ENCODE measurements around the gene SWI5. TPM values are rescaled to one million over a fixed set of nuclear protein-coding genes. Genes with fewer than 3 reads are reported as not detected.

SWI5 gene
- total RNA-seq, 3 donors from 2014 or later (not counting 1 experiment from before 2014, with no cell fraction given) = 6.3 to 9.3 (median 8.4) TPM

GRCh38 chr9:128244837-128245231 lies 31.2 kb upstream of the SWI5 start:
- Mint-ChIP-seq H3K4me3 (no peak overlapping the region), H3K27me3 (ENCODE audit: low read depth in 2 of 2) (peaks cover 0 to 11% of the 10 kb centered on the region in 2 donors), H3K27ac (no peak overlapping the region), H3K36me3 (no peaks in the 10 kb centered on the region), H3K9me3 (no peaks in the 10 kb centered on the region), H3K4me1 (peaks cover 17 to 28% of the 10 kb centered on the region in 2 donors)
- Histone ChIP-seq H3K4me1 (ENCODE audit: control insufficient read depth, insufficient read depth, low read length) (peaks cover 35% of the 10 kb centered on the region), H3K4me3 (ENCODE audit: low read length) (no peak overlapping the region), H3K27me3 (ENCODE audit: control insufficient read depth, insufficient read depth, low read length) (no peaks in the 10 kb centered on the region), H3K27ac (ENCODE audit: low read length) (no peak overlapping the region), H3K9me3 (ENCODE audit: control insufficient read depth, insufficient read depth, low read length) (no peaks in the 10 kb centered on the region), H3K36me3 (ENCODE audit: control insufficient read depth, insufficient read depth, low read length) (no peaks in the 10 kb centered on the region)
- DNase-seq = no peak
- WGBS (ENCODE audit: insufficient coverage) = 5% methylated on average over 6 of the region's 18 CpGs
- no peak for TF ChIP-seq CTCF (IDR thresholded peaks at IDR 0.05)
- intact Hi-C loops (cut with micrococcal nuclease) = no loop called here
- ATAC-seq = no peak

- peaks cover 20 to 31% of the 10 kb centered on the region in 2 donors for H3K4me1 Mint-ChIP-seq
- no peak overlapping the region for H3K4me3 ChIP-seq (ENCODE audit: low read length)
- intact Hi-C loops (cut with micrococcal nuclease) = no loop called here
- H3K27ac ChIP-seq (ENCODE audit: low read length) = no peak overlapping the region
- no peak for TF ChIP-seq CTCF (IDR thresholded peaks at IDR 0.05)
- peaks cover 0 to 11% of the 10 kb centered on the region in 2 donors for H3K27me3 Mint-ChIP-seq (ENCODE audit: low read depth in 2 of 2)
- H3K36me3 Mint-ChIP-seq = no peaks in the 10 kb centered on the region
- H3K9me3 ChIP-seq (ENCODE audit: control insufficient read depth, insufficient read depth, low read length) = no peaks in the 10 kb centered on the region
- no peak for DNase-seq
- H3K27me3 ChIP-seq (ENCODE audit: control insufficient read depth, insufficient read depth, low read length) = no peaks in the 10 kb centered on the region
- ATAC-seq = no peak
- H3K36me3 ChIP-seq (ENCODE audit: control insufficient read depth, insufficient read depth, low read length) = no peaks in the 10 kb centered on the region
- WGBS (ENCODE audit: insufficient coverage) = 33% methylated on average over 12 of the region's 13 CpGs
- H3K4me1 ChIP-seq (ENCODE audit: control insufficient read depth, insufficient read depth, low read length) = peaks cover 39% of the 10 kb centered on the region
- H3K27ac Mint-ChIP-seq = no peak overlapping the region
- H3K4me3 Mint-ChIP-seq = no peak overlapping the region
- no peaks in the 10 kb centered on the region for H3K9me3 Mint-ChIP-seq
These were observed 30.5 kb upstream of the SWI5 start for GRCh38 chr9:128245421-128246151.

DNA sequence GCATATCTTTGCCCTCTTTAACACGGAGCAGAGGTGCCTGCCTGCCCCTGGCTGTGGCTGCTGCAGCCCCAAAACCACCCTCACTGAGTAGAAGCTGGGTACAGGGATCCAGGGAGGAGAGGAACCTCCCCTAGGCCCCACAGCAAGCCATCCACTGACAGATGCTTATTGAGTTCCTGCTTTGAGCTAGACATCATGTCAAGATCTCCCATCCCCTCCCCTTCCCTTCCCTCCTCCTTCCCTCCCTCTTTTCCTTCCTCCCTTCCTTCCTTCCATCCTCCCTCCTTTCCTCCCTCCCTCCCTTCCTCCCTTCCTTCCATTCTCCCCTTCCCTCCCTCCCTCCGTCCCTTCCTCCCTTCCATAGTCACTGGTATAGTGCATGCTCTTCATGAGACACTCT lies 29.6 kb upstream of the SWI5 start:
- H3K4me1 Mint-ChIP-seq = peaks cover 25 to 37% of the 10 kb centered on the region in 2 donors
- H3K36me3 ChIP-seq (ENCODE audit: control insufficient read depth, insufficient read depth, low read length) = no peaks in the 10 kb centered on the region
- H3K9me3 ChIP-seq (ENCODE audit: control insufficient read depth, insufficient read depth, low read length) = no peaks in the 10 kb centered on the region
- H3K36me3 Mint-ChIP-seq = no peaks in the 10 kb centered on the region
- peaks cover 47% of the 10 kb centered on the region for H3K4me1 ChIP-seq (ENCODE audit: control insufficient read depth, insufficient read depth, low read length)
- H3K27me3 ChIP-seq (ENCODE audit: control insufficient read depth, insufficient read depth, low read length) = no peaks in the 10 kb centered on the region
- H3K4me3 ChIP-seq (ENCODE audit: low read length) = no peak overlapping the region
- H3K27ac ChIP-seq (ENCODE audit: low read length) = no peak overlapping the region
- ATAC-seq (no peak), DNase-seq (no peak)
- peaks cover 0 to 11% of the 10 kb centered on the region in 2 donors for H3K27me3 Mint-ChIP-seq (ENCODE audit: low read depth in 2 of 2)
- H3K9me3 Mint-ChIP-seq = no peaks in the 10 kb centered on the region
- no peak overlapping the region for H3K27ac Mint-ChIP-seq
- H3K4me3 Mint-ChIP-seq = no peak overlapping the region
- WGBS (ENCODE audit: insufficient coverage) = 54% methylated on average over 2 of the region's 2 CpGs
- TF ChIP-seq CTCF (IDR thresholded peaks at IDR 0.05) = no peak
- intact Hi-C loops (cut with micrococcal nuclease) = no loop called here

Measured in natural killer cell (primary cell).